Muscle of arm (tissue), 12 donors: ENCODE results near the gene CFAP77. TPM values are rescaled to one million over a fixed set of nuclear protein-coding genes. Genes with fewer than 3 reads are reported as not detected.

Experiments used
- DNase-seq: peaks from one replicate; pipeline ENCODE4 v3.0.0-alpha.2; 2013
- polyA plus RNA-seq, 12 donors: library from polyadenylated mRNA; unstranded; fragments of 120-200 nt; gene quantifications; one replicate each; pipeline ENCODE4 v1.2.1, GENCODE V29; 2013; ENCODE audit not compliant: insufficient read length in 12 of 12

The CFAP77 gene
- polyA plus RNA-seq, 12 donors = 0.09 to 0.32 (median 0.18) TPM; not detected in 9

DNA sequence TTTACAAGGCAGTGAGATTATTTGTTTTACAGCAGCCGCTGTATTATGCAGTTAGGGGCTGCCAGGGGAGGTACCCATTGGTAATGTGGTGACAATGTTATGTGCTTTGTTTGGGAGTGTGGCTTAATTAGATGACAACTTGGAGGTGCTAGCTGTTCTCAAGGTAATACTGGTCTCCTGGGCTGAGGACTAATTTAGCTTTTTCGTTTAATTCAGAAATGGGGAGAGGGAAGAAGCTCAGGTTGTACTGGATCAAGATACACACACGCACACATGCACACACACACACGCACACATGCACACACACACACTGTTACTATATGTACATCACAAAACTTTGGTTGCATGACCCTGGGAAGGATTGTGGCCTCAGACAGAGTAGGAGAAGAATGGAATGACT lies 37.9 kb downstream of the CFAP77 start:
- DNase-seq = no peak

DNA sequence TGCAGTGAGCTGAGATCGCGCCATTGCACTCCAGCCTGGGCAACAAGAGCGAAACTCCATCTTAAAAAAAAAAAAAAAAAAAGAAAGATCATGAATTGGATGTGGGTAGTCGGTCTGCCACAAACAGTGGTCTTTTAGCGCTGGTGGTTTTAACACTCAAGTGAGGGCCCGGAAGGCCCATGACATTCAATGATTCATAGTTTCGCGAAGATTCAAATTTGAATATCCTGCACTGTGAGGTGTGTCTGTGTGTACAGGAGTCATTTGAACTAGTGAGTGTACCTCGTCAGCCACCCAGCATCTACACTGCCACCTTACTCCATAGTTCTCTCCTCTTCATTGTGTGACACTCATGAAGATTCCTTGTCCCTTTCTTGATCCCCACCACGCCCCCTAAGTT lies 41.3 kb downstream of the CFAP77 start:
- DNase-seq = no peak

GRCh38 chr9:132456241-132456640 lies 46.2 kb downstream of the CFAP77 start:
- DNase-seq = no peak

DNA sequence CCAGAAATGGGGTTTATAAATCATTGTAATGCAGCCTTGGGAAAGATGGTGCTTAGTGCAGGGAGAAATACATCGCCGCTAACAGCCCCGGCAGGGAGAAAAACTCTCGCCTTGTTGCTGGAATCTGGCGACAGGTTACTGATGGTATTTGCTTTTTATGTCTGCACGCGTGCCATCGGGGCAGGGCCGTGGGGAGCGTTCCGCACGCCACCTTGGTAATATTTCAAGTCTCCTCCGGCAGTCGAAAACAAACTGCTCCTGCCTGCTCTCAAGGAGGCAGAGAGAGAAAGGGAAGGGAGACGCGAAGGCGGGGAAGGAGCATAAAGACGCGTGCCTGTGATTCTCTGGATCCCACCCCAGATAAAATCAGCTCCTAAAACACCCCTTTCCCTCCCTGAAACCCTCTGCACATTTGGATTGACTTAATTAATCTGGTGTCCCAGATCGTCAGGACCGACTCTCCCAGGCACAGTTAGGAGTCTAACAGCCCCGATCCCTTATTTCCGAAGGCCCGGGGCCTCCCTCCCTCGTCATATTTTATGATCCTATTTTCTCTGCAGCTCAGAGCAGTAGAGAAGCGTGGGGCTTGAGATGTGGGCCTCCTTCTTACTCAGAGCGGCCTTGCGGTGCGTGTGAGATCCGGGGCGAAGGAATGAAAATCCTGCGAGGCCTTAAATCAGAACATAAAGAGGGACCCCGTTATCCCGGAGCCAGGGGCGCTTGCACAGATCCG lies 47.7 kb downstream of the CFAP77 start:
- DNase-seq = no peak

- DNase-seq = no peak
These were observed 48.4 kb downstream of the CFAP77 start for GRCh38 chr9:132458432-132458831.

GRCh38 chr9:132459661-132460060 lies 49.6 kb downstream of the CFAP77 start:
- no peak for DNase-seq

GRCh38 chr9:132460240-132460639 lies 50.2 kb downstream of the CFAP77 start:
- DNase-seq = no peak

- DNase-seq = no peak
These were observed 51.4 kb downstream of the CFAP77 start for GRCh38 chr9:132461281-132461896.

- DNase-seq = no peak
These were observed 52.0 kb downstream of the CFAP77 start for GRCh38 chr9:132461971-132462370.

DNA sequence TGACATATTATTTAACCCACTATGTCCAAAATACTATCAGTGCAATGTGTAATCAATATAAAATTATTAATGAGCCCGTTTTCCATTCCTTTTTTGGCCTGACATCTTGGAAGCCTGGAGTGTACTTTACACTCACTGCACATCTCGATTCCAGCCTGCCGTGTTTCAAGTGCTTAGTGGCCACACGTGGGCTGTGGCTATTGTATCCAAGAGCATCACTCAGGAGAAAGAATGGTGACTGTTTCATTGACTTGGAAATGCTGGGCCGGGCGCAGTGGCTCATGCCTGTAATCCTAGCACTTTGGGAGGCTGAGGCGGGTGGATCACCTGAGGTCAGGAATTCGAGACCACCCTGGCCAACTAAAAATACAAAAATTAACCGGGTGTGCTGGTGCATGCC lies 54.5 kb downstream of the CFAP77 start:
- no peak for DNase-seq

DNA sequence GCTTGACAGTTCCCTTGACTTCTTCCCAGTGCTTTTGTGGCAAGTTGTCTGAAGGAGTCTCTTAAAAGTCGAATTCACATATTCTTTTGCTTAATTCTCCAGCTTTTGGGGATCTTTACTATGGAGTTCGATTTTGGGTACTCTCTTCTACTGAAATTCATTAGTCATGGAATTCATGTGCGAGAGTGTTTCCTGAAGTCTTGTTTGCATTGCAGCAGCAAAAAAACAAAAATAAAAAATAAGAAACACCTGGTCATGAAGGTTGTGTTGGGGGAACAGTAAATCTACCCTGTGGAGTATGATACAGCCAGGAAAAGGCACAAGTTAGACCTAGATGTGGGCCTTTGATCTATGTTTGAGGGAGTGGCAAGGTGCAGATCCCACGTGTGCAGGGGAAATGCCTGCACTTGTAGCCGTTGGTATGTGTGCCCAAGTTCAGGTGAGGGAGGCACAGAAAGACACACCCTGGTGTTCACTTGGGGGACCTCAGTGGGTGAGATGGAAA lies 55.2 kb downstream of the CFAP77 start:
- DNase-seq = no peak

DNA sequence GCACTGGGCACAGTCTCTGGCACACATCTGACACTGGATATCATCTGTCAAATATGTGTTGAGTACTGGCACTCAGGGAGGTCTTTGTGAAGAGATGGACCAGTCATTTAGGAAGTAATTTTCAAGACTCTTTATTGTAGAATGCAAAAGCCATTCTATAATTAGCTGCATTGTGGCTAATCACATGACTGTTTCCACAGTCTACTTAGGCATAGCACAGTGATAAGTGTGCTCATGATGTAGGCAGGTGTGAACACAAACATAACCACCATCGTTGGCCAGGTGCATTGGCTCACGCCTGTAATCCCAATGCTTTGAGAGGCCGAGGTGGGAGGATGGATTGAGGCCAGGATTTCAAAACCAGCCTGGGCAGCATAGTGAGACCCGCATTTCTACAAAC lies 62.2 kb downstream of the CFAP77 start:
- no peak for DNase-seq

DNA sequence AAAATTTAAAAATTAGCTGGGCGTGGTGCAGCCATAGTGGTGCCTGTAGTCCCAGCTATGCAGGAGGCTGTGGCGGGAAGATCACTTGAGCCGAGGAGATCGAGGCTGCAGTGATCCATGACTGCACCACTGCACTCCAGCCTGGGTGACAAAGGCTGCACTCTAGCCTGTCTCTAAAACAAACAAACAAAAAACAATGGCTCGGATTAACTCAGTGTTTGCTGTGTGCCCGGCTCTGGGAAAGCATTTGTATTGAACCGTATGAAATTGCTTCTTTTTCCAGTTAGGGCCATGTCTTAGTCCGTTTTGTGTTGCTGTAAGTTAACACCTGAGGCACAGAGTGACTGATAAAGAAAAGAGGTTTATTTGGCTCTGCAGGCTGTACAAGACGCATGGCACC lies 62.6 kb downstream of the CFAP77 start:
- DNase-seq = no peak

GRCh38 chr9:132474253-132474652 lies 64.2 kb downstream of the CFAP77 start:
- DNase-seq = no peak

- no peak for DNase-seq
These were observed 68.5 kb downstream of the CFAP77 start for GRCh38 chr9:132478353-132479050.

GRCh38 chr9:132479733-132480132 lies 69.7 kb downstream of the CFAP77 start:
- DNase-seq = no peak

GRCh38 chr9:132481053-132481849 lies 71.2 kb downstream of the CFAP77 start:
- no peak for DNase-seq

- DNase-seq = no peak
These were observed 72.3 kb downstream of the CFAP77 start for GRCh38 chr9:132482196-132482813.

- no peak for DNase-seq
These were observed 75.4 kb downstream of the CFAP77 start for GRCh38 chr9:132485393-132485792.

DNA sequence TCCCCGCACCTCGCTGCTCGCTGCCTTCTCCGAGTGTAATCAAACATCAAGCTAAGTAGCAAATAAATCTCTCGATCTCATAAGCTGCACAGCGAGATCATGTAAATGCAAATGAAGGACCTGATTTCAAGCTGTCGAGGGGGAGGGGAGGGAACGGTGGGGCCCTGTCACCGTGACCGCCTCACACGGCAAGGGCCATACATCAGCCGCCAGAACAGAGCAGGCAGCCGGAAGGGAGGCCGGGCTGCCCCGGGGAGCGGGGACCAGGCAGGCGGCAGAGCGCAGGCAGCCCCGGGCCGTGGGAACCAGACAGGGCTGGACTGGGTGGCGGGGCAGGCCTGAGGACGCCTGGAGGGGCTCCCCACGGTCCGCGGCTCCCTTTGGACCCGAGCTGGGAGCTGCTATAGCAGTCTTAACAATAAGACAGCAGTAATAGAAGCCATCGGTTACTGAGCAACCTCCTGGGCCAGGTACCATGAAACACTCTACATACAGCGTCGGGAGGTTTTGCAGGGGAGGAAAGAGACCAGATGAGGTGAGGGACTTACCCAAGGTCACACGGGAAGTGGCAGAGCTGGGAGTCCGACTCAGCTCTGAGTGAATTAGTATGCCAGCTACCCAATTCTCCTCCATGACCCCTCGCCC lies 76.8 kb downstream of the CFAP77 start:
- no peak for DNase-seq

- no peak for DNase-seq
These were observed 77.4 kb downstream of the CFAP77 start for GRCh38 chr9:132487351-132487791.
